Measurements from ENCODE around the gene MRPL10.
A peak's percentile ranks its signal among the peaks of the same experiment; 100 is the strongest.

MRPL10 gene

GRCh38 chr17:47830396-47831002 lies 842 bp downstream of the MRPL10 start:
- H3K4me1 ChIP-seq (ENCODE audit: insufficient read depth, low read length), result peaks cover 17% of the 10 kb centered on the region
- no peak overlapping the region for H3K27ac ChIP-seq (ENCODE audit: low read depth, low read length)
- H3K9me3 ChIP-seq (ENCODE audit: low read length), result no peaks in the 10 kb centered on the region
- no peaks in the 10 kb centered on the region for H3K27me3 ChIP-seq (ENCODE audit: control insufficient read depth in 1 of 2, insufficient read depth in 2 of 2, low read length in 2 of 2)
- peak overlapping the region; percentile 85 for H3K9ac ChIP-seq (ENCODE audit: low read length)
- peaks cover 26% of the 10 kb centered on the region for H3K36me3 ChIP-seq (ENCODE audit: insufficient read depth, low read length)
- peak overlapping the region; percentile 69 to 99 for H3K4me3 ChIP-seq (ENCODE audit: low read depth in 1 of 2, low read length in 2 of 2)

DNA sequence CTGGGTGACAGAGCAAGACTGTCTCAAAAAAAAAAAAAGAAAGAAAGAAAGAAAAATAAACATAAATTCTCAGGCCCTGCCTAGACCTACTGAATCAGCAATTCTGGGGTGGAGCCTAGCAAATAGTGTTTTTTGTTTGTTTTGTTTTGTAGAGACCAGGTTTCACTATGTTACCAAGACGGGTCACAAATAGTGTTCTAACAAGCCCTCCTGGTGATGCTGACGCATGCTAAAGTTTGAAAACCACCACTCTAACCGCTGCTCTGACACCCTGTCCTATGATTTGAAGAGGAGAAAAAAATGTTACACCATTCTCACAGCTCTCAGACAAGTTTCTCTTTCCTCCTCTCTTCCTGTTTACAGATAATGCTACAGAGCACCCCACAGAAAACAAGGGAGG lies 1.5 kb downstream of the MRPL10 start:
- H3K9me3 ChIP-seq (ENCODE audit: low read length), result no peaks in the 10 kb centered on the region
- H3K27me3 ChIP-seq (ENCODE audit: control insufficient read depth in 1 of 2, insufficient read depth in 2 of 2, low read length in 2 of 2), result no peaks in the 10 kb centered on the region
- peaks cover 17% of the 10 kb centered on the region for H3K4me1 ChIP-seq (ENCODE audit: insufficient read depth, low read length)
- no peak overlapping the region for H3K27ac ChIP-seq (ENCODE audit: low read depth, low read length)
- no peak overlapping the region for H3K4me3 ChIP-seq (ENCODE audit: low read depth in 1 of 2, low read length in 2 of 2)
- H3K9ac ChIP-seq (ENCODE audit: low read length), result no peak overlapping the region
- H3K36me3 ChIP-seq (ENCODE audit: insufficient read depth, low read length), result peaks cover 30% of the 10 kb centered on the region

DNA sequence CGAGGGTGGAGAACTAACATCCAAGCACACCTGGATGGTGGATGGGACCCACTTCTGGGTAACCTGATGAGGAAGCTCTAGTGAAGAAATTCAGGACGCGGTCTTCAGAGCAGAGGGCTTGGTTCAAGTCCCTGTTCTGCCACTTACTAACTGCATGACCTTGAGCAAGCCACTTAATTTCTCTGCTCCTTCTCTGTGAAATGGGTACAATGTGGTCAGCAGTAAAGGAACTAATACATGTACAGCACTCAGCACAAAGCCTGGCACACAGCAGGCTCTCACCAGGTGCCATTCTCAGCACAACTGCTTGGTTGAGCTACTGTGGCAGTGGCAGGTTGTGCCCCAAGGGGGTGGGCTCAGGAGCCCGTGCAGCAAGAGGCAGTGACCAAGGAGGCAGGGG lies 7.8 kb downstream of the MRPL10 start:
- Histone ChIP-seq H3K9me3 (ENCODE audit: low read length) (no peaks in the 10 kb centered on the region), H3K9ac (ENCODE audit: low read length) (no peak overlapping the region), H3K27ac (ENCODE audit: low read depth, low read length) (no peak overlapping the region), H3K4me3 (ENCODE audit: low read depth in 1 of 2, low read length in 2 of 2) (no peak overlapping the region), H3K4me1 (ENCODE audit: insufficient read depth, low read length) (peaks cover 16% of the 10 kb centered on the region), H3K27me3 (ENCODE audit: control insufficient read depth in 1 of 2, insufficient read depth in 2 of 2, low read length in 2 of 2) (no peaks in the 10 kb centered on the region), H3K36me3 (ENCODE audit: insufficient read depth, low read length) (peaks cover 51% of the 10 kb centered on the region)

DNA sequence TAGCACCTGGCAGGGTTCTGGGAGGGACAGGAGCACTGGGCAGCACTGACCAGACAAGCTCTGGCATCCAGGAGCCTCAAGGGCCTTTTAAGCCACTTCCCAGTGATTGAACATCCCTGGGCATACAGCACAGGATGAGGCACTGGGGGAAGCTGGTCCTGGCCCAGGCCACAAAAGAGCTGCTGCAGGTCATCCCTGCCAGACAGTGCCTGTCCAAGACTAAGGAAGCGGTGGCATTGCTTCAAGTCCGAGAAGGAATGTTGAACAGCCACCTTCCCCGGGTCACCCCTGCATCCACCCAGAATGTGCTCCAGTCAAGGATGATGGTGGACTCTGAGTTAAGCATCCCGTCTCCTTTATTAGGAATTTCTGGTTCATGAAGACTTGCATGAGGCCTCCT lies 8.6 kb downstream of the MRPL10 start:
- peaks cover 16% of the 10 kb centered on the region for H3K4me1 ChIP-seq (ENCODE audit: insufficient read depth, low read length)
- no peak overlapping the region for H3K9ac ChIP-seq (ENCODE audit: low read length)
- H3K4me3 ChIP-seq (ENCODE audit: low read depth in 1 of 2, low read length in 2 of 2), result no peak overlapping the region
- H3K27ac ChIP-seq (ENCODE audit: low read depth, low read length), result no peak overlapping the region
- H3K36me3 ChIP-seq (ENCODE audit: insufficient read depth, low read length), result peaks cover 47% of the 10 kb centered on the region
- no peaks in the 10 kb centered on the region for H3K27me3 ChIP-seq (ENCODE audit: control insufficient read depth in 1 of 2, insufficient read depth in 2 of 2, low read length in 2 of 2)
- no peaks in the 10 kb centered on the region for H3K9me3 ChIP-seq (ENCODE audit: low read length)

GRCh38 chr17:47821424-47822391 lies 9.6 kb downstream of the MRPL10 start, which contains the start of gene OSBPL7:
Gene OSBPL7 (minus strand): TSS chr17:47821794. CDS start chr17:47820278, 1,516 bp downstream.
- peak within 1 kb of the TSS; percentile 38 for H3K9ac ChIP-seq (ENCODE audit: low read length)
- peak within 1 kb of the TSS; percentile 62 to 85 for H3K4me3 ChIP-seq (ENCODE audit: low read depth in 1 of 2, low read length in 2 of 2)
- H3K27me3 ChIP-seq (ENCODE audit: control insufficient read depth in 1 of 2, insufficient read depth in 2 of 2, low read length in 2 of 2), result no peaks in the 10 kb centered on the region
- H3K36me3 ChIP-seq (ENCODE audit: insufficient read depth, low read length), result peaks cover 45% of the 10 kb centered on the region
- H3K27ac ChIP-seq (ENCODE audit: low read depth, low read length), result peak within 1 kb of the TSS; percentile 30
- H3K9me3 ChIP-seq (ENCODE audit: low read length), result no peaks in the 10 kb centered on the region
- peaks cover 16% of the 10 kb centered on the region for H3K4me1 ChIP-seq (ENCODE audit: insufficient read depth, low read length)

GRCh38 chr17:47821031-47821423 lies 10.3 kb downstream of the MRPL10 start:
- Histone ChIP-seq H3K27ac (ENCODE audit: low read depth, low read length) (peak overlapping the region; percentile 30), H3K4me1 (ENCODE audit: insufficient read depth, low read length) (peaks cover 16% of the 10 kb centered on the region), H3K27me3 (ENCODE audit: control insufficient read depth in 1 of 2, insufficient read depth in 2 of 2, low read length in 2 of 2) (no peaks in the 10 kb centered on the region), H3K36me3 (ENCODE audit: insufficient read depth, low read length) (peaks cover 42% of the 10 kb centered on the region), H3K9me3 (ENCODE audit: low read length) (no peaks in the 10 kb centered on the region), H3K9ac (ENCODE audit: low read length) (peak overlapping the region; percentile 38), H3K4me3 (ENCODE audit: low read depth in 1 of 2, low read length in 2 of 2) (peak overlapping the region; percentile 62 to 85)

DNA sequence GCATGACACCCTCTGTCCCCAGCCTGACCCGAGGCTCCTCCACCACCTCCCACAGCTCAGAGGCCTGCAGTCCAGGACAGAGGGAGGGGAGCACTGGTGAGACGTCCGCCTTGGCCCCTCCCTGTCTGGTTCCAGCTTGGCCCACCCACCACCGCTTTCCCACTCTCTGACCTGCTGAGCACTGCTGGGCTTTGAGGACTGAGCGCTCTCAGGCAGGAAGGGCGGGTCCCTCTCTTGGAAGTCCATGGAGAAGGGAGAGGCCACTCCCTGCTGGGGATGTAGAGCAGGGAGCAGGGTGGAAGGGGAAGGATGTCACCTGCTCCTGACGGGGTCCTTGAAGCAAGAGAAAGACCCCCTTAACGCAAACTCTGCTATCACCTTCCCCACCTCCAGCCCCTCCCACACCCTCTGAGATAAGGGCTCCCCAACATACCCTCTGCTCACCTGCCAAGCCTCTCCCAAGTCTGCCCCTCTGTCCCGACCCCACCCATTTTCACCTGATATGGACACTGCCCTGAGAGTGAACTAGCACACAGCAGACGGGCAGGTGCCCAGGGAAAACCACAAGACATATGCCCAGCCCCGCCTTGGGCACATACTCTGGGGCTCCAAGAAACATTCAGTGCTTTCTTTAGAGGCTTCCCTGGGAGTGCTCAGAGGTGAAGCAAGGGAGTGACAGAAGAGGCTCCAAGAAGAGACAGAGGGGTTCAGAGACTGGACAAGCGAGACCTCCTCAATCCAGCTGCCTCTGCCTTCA lies 11.1 kb downstream of the MRPL10 start:
- Histone ChIP-seq H3K4me1 (ENCODE audit: insufficient read depth, low read length) (peaks cover 16% of the 10 kb centered on the region), H3K4me3 (ENCODE audit: low read depth in 1 of 2, low read length in 2 of 2) (peak overlapping the region in 1 of 2 donors; percentile 85), H3K27me3 (ENCODE audit: control insufficient read depth in 1 of 2, insufficient read depth in 2 of 2, low read length in 2 of 2) (no peaks in the 10 kb centered on the region), H3K9ac (ENCODE audit: low read length) (no peak overlapping the region), H3K27ac (ENCODE audit: low read depth, low read length) (no peak overlapping the region), H3K9me3 (ENCODE audit: low read length) (no peaks in the 10 kb centered on the region), H3K36me3 (ENCODE audit: insufficient read depth, low read length) (peaks cover 34% of the 10 kb centered on the region)

DNA sequence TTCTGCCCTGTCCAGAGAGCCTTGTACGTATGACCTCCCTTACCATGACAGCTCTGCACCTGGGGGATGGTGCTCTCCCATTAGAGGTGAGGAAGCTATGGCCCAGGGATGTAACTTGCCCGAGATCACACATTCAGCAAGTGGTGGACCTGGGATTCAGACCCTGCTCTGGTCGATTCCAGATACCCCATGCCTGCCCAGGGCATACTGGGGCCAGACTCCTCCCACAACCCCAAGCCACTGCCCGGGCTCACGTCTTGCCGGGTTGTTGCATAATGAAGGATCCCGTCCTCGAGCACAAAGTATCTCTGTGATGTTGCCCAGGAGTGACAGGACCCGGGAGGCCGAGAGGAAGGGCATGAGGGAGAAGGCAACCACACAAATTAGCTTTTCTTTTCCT lies 11.9 kb downstream of the MRPL10 start:
- peaks cover 32% of the 10 kb centered on the region for H3K36me3 ChIP-seq (ENCODE audit: insufficient read depth, low read length)
- H3K27ac ChIP-seq (ENCODE audit: low read depth, low read length), result no peak overlapping the region
- H3K9me3 ChIP-seq (ENCODE audit: low read length), result no peaks in the 10 kb centered on the region
- no peaks in the 10 kb centered on the region for H3K27me3 ChIP-seq (ENCODE audit: control insufficient read depth in 1 of 2, insufficient read depth in 2 of 2, low read length in 2 of 2)
- H3K4me1 ChIP-seq (ENCODE audit: insufficient read depth, low read length), result peaks cover 16% of the 10 kb centered on the region
- no peak overlapping the region for H3K9ac ChIP-seq (ENCODE audit: low read length)
- H3K4me3 ChIP-seq (ENCODE audit: low read depth in 1 of 2, low read length in 2 of 2), result no peak overlapping the region

DNA sequence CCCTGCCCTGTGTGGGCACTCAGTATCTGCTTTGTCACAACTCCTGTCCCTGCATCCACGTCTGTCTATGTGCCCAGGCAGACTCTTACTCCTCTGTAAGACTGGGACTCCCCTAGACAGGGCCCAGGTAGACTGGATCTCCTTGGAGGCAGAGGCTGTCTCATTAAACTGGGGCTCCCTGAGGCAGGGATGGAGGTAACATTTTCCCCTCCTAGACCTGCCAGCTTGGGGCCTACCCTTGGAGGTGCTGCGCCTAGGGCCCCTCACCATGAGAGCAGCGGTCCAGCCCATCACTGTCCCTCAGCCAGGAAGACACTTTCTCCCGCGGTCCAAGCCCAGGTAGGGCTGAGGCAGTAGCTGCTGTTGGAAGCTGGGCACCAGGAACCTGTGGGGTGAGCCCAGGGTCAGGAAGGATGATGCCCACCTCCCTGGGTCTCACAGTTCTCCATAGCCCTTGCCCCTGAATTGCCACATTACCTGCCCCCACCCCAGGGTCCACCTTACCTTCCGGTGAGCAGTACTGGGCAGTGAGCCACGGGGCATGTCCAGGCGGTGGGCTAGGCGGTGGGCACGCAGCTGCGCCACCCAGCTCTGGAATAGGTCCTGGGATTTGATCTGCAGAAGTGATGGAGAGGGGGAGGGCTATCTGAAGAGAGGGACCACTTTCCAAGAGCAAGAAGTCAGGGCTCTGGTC lies 13.2 kb downstream of the MRPL10 start:
- no peaks in the 10 kb centered on the region for H3K9me3 ChIP-seq (ENCODE audit: low read length)
- peaks cover 16% of the 10 kb centered on the region for H3K4me1 ChIP-seq (ENCODE audit: insufficient read depth, low read length)
- H3K27me3 ChIP-seq (ENCODE audit: control insufficient read depth in 1 of 2, insufficient read depth in 2 of 2, low read length in 2 of 2), result no peaks in the 10 kb centered on the region
- no peak overlapping the region for H3K9ac ChIP-seq (ENCODE audit: low read length)
- H3K4me3 ChIP-seq (ENCODE audit: low read depth in 1 of 2, low read length in 2 of 2), result no peak overlapping the region
- no peak overlapping the region for H3K27ac ChIP-seq (ENCODE audit: low read depth, low read length)
- H3K36me3 ChIP-seq (ENCODE audit: insufficient read depth, low read length), result peaks cover 21% of the 10 kb centered on the region

DNA sequence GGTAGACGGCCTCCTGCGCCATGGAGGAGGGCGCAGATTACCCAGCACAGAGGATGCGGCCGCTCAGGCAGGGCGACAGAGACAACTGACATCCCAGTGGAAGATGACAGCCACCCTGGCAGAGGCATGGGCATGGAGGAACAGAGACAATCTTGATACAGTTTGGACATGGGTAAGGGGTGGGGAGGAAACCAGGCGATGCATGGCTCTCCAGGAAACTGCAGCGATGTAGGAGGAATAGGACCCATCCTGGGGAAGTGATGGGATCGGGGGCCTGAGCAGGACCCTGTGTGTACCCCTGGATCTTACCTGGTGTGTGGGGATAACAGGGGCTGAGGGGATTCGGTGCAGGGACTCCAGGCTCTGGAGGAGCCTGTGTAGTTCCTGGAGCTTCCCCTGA lies 14.4 kb downstream of the MRPL10 start:
- peaks cover 16% of the 10 kb centered on the region for H3K36me3 ChIP-seq (ENCODE audit: insufficient read depth, low read length)
- H3K4me3 ChIP-seq (ENCODE audit: low read depth in 1 of 2, low read length in 2 of 2), result no peak overlapping the region
- H3K27ac ChIP-seq (ENCODE audit: low read depth, low read length), result no peak overlapping the region
- no peaks in the 10 kb centered on the region for H3K27me3 ChIP-seq (ENCODE audit: control insufficient read depth in 1 of 2, insufficient read depth in 2 of 2, low read length in 2 of 2)
- no peak overlapping the region for H3K9ac ChIP-seq (ENCODE audit: low read length)
- no peaks in the 10 kb centered on the region for H3K9me3 ChIP-seq (ENCODE audit: low read length)
- H3K4me1 ChIP-seq (ENCODE audit: insufficient read depth, low read length), result peaks cover 14% of the 10 kb centered on the region

Measured in muscle layer of colon (tissue), 2 donors.